C4-2B (cell line): ENCODE data around the gene ALKBH8.

Experiments
- ZFX ChIP-seq: fragments of 450-650 bp; IDR thresholded peaks from 2 replicates; pipeline ENCODE4 v1.6.1; 2017
- TF ChIP-seq, protein P1 (sequence below): fragments of 450-650 bp; conservative IDR thresholded peaks from 2 replicates; pipeline ENCODE4 v1.5.1; 2017; ENCODE audit warnings: mild to moderate bottlenecking

DNA sequence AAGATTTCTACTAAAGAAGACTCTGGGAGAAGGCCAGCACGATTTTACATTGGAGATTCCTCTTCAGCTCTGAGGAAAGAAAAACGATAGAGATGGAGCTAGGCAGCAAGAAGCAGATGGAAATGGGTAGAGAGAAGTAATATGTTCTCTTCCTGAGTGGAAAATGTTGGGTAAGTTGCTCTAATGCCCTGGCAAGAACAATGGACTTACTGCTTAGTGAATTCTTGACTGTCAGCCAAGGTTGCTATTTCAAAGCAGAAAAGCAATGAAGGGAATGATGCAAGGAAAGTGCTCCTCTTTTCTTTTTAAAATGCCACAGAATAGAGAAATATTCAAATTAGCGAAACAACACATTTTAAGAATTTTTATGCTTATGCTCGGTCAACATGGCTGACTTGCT lies 69.5 kb downstream of the ALKBH8 start:
- TF ChIP-seq, protein P1, sequence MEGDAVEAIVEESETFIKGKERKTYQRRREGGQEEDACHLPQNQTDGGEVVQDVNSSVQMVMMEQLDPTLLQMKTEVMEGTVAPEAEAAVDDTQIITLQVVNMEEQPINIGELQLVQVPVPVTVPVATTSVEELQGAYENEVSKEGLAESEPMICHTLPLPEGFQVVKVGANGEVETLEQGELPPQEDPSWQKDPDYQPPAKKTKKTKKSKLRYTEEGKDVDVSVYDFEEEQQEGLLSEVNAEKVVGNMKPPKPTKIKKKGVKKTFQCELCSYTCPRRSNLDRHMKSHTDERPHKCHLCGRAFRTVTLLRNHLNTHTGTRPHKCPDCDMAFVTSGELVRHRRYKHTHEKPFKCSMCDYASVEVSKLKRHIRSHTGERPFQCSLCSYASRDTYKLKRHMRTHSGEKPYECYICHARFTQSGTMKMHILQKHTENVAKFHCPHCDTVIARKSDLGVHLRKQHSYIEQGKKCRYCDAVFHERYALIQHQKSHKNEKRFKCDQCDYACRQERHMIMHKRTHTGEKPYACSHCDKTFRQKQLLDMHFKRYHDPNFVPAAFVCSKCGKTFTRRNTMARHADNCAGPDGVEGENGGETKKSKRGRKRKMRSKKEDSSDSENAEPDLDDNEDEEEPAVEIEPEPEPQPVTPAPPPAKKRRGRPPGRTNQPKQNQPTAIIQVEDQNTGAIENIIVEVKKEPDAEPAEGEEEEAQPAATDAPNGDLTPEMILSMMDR, result no peak
- TF ChIP-seq ZFX, result no peak
